GM21526 (cell line): ENCODE results near the gene SPG11.
A peak's percentile ranks its signal among the peaks of the same experiment; 100 is the strongest.
"Not testable (repeated sequence)": the region's sequence is repeated elsewhere in the genome, so short reads cannot be mapped to it uniquely, and the experiment has no call there.

Experiments
- ATAC-seq: cut with Tn5 transposase; IDR thresholded peaks from one replicate; pipeline ENCODE4 v1.9.1; 2021; ENCODE audit warnings: moderate library complexity; ENCODE audit not compliant: unreplicated experiment, low FRiP score

Gene SPG11

GRCh38 chr15:44570361-44570760, 93.1 kb downstream of the SPG11 start:
- ATAC-seq, result no peak

- ATAC-seq, result no peak
Measured at GRCh38 chr15:44569316-44569715, 94.1 kb downstream of the SPG11 start.

- ATAC-seq, result no peak
Measured at GRCh38 chr15:44568338-44568737, 95.1 kb downstream of the SPG11 start.

GRCh38 chr15:44566155-44566540, 97.3 kb downstream of the SPG11 start:
- no peak for ATAC-seq

- no peak for ATAC-seq
Measured at GRCh38 chr15:44565387-44566154, 97.9 kb downstream of the SPG11 start.

GRCh38 chr15:44560926-44561325, 102.5 kb downstream of the SPG11 start:
- ATAC-seq, result not testable (repeated sequence)

- no peak for ATAC-seq
Measured at GRCh38 chr15:44554934-44555723, 108.3 kb downstream of the SPG11 start.

- no peak for ATAC-seq
Measured at GRCh38 chr15:44550734-44551133, 112.7 kb downstream of the SPG11 start.

GRCh38 chr15:44550256-44550655, 113.2 kb downstream of the SPG11 start:
- no peak for ATAC-seq

- ATAC-seq, result not testable (repeated sequence)
Measured at GRCh38 chr15:44549152-44549551, 114.3 kb downstream of the SPG11 start.

- ATAC-seq, result no peak
Measured at GRCh38 chr15:44545913-44546802, 117.3 kb downstream of the SPG11 start.

GRCh38 chr15:44544745-44545144, 118.7 kb downstream of the SPG11 start:
- not testable (repeated sequence) for ATAC-seq

- ATAC-seq, result no peak
Measured at GRCh38 chr15:44542596-44542995, 120.9 kb downstream of the SPG11 start.

GRCh38 chr15:44541282-44541958, 122.0 kb downstream of the SPG11 start:
- ATAC-seq, result no peak

- no peak for ATAC-seq
Measured at GRCh38 chr15:44537735-44538240, 125.7 kb downstream of the SPG11 start.

GRCh38 chr15:44536962-44537734, 126.3 kb downstream of the SPG11 start, which contains the start of gene EIF3J:
EIF3J (plus strand) TSS chr15:44537147; CDS start chr15:44537195, 48 bp downstream.
- ATAC-seq, result peak; percentile 69

- ATAC-seq, result peak; percentile 51
Measured at GRCh38 chr15:44536302-44536961, 127.0 kb downstream of the SPG11 start.

- ATAC-seq, result peak; percentile 1
Measured at GRCh38 chr15:44535523-44536301, 127.8 kb downstream of the SPG11 start.
